Karpas-422 (cell line): Measurements from ENCODE around the gene PLA2G7. TPM values are rescaled to one million over a fixed set of nuclear protein-coding genes. Genes with fewer than 3 reads are reported as not detected.
A peak's percentile ranks its signal among the peaks of the same experiment; 100 is the strongest.

Source experiments
- DNase-seq: peaks from one replicate; pipeline ENCODE4 v3.0.0-alpha.2; 2015
- H2AFZ ChIP-seq: fragments of 200-600 bp; sonication (generic); 2 replicates; pipeline ENCODE4 v1.6.1; 2014; ENCODE audit warnings: antibody characterized with exemption, low read length, mixed read lengths
- H3K27ac ChIP-seq: fragments of 200-600 bp; sonication (generic); 2 replicates; pipeline ENCODE4 v1.5.1; 2014; ENCODE audit warnings: mild to moderate bottlenecking, low read length, moderate library complexity
- H3K27me3 ChIP-seq: fragments of 200-600 bp; sonication (generic); 2 replicates; pipeline ENCODE4 v1.6.1; 2014; ENCODE audit warnings: low read length, mixed read lengths
- H3K36me3 ChIP-seq: fragments of 200-600 bp; sonication (generic); 2 replicates; pipeline ENCODE4 v1.6.1; 2014; ENCODE audit warnings: low read length, mixed read lengths; ENCODE audit not compliant: insufficient read depth
- H3K4me1 ChIP-seq: fragments of 200-600 bp; sonication (generic); 2 replicates; pipeline ENCODE4 v1.6.1; 2014; ENCODE audit warnings: mild to moderate bottlenecking, low read length, mixed read lengths
- H3K4me2 ChIP-seq: fragments of 200-600 bp; sonication (generic); 2 replicates; pipeline ENCODE4 v1.6.1; 2014; ENCODE audit warnings: low read length, low read depth, mild to moderate bottlenecking; ENCODE audit not compliant: poor library complexity, severe bottlenecking
- H3K4me3 ChIP-seq: fragments of 200-600 bp; sonication (generic); 2 replicates; pipeline ENCODE4 v1.5.1; 2014; ENCODE audit warnings: mild to moderate bottlenecking, antibody characterized with exemption, low read length, mixed read lengths
- H3K79me2 ChIP-seq: fragments of 200-600 bp; sonication (generic); 2 replicates; pipeline ENCODE4 v1.6.1; 2014; ENCODE audit warnings: mild to moderate bottlenecking, low read length, mixed read lengths
- H3K9ac ChIP-seq: fragments of 200-600 bp; sonication (generic); 2 replicates; pipeline ENCODE4 v1.6.0; 2014; ENCODE audit warnings: low read length
- H3K9me2 ChIP-seq: fragments of 200-600 bp; sonication (generic), shearing (Covaris generic); replicated peaks from 2 replicates; pipeline ENCODE4 v1.6.0; 2014; ENCODE audit warnings: mild to moderate bottlenecking, low read length, moderate library complexity; ENCODE audit not compliant: insufficient read depth
- H3K9me3 ChIP-seq: fragments of 300-700, 200-600 bp; sonication (generic); 2 replicates; pipeline ENCODE4 v1.6.1; 2014; ENCODE audit warnings: low read length, mixed read lengths
- H4K20me1 ChIP-seq: fragments of 200-600 bp; sonication (generic); 2 replicates; pipeline ENCODE4 v1.6.1; 2014; ENCODE audit warnings: mild to moderate bottlenecking, antibody characterized with exemption, low read length, low read depth; ENCODE audit not compliant: insufficient read depth
- total RNA-seq: library from RNA; depleted of rRNA; stranded (reverse); fragments of >200 nt; shearing (Covaris generic); gene quantifications from 2 replicates; pipeline ENCODE4 v1.2.3, GENCODE V29; 2014; ENCODE audit warnings: low replicate concordance

Gene PLA2G7
- total RNA-seq, 1 experiment from 2014 or later, result not detected

- Histone ChIP-seq H3K4me3 (no peak overlapping the region), H4K20me1 (no peaks in the 10 kb centered on the region), H3K4me1 (peaks cover 13% of the 10 kb centered on the region), H3K4me2 (no peak overlapping the region), H3K36me3 (no peaks in the 10 kb centered on the region), H3K9me3 (no peaks in the 10 kb centered on the region), H3K27ac (no peak overlapping the region), H2AFZ (no peak overlapping the region), H3K9ac (no peak overlapping the region), H3K27me3 (no peaks in the 10 kb centered on the region), H3K79me2 (no peaks in the 10 kb centered on the region), H3K9me2 (no peaks in the 10 kb centered on the region)
- DNase-seq, result no peak
Observed at GRCh38 chr6:46690141-46690755, 44.9 kb downstream of the PLA2G7 start.

GRCh38 chr6:46689657-46690056 lies 45.5 kb downstream of the PLA2G7 start:
- no peaks in the 10 kb centered on the region for H3K9me3 ChIP-seq
- no peaks in the 10 kb centered on the region for H3K36me3 ChIP-seq
- DNase-seq, result no peak
- no peak overlapping the region for H3K4me3 ChIP-seq
- no peaks in the 10 kb centered on the region for H3K27me3 ChIP-seq
- peaks cover 13% of the 10 kb centered on the region for H3K4me1 ChIP-seq
- no peaks in the 10 kb centered on the region for H3K79me2 ChIP-seq
- H3K9ac ChIP-seq, result no peak overlapping the region
- no peaks in the 10 kb centered on the region for H4K20me1 ChIP-seq
- H2AFZ ChIP-seq, result no peak overlapping the region
- no peaks in the 10 kb centered on the region for H3K9me2 ChIP-seq
- no peak overlapping the region for H3K4me2 ChIP-seq
- H3K27ac ChIP-seq, result no peak overlapping the region

- Histone ChIP-seq H2AFZ (no peak overlapping the region), H3K79me2 (no peaks in the 10 kb centered on the region), H3K4me3 (no peak overlapping the region)
Observed at GRCh38 chr6:46688966-46689335, 46.2 kb downstream of the PLA2G7 start.

GRCh38 chr6:46688117-46688965 lies 46.8 kb downstream of the PLA2G7 start:
- no peaks in the 10 kb centered on the region for H3K36me3 ChIP-seq
- H3K27ac ChIP-seq, result no peak overlapping the region
- no peaks in the 10 kb centered on the region for H3K9me3 ChIP-seq
- no peak overlapping the region for H2AFZ ChIP-seq
- no peak overlapping the region for H3K9ac ChIP-seq
- H3K4me2 ChIP-seq, result no peak overlapping the region
- no peaks in the 10 kb centered on the region for H3K27me3 ChIP-seq
- no peaks in the 10 kb centered on the region for H3K79me2 ChIP-seq
- peaks cover 13% of the 10 kb centered on the region for H3K4me1 ChIP-seq
- H3K9me2 ChIP-seq, result no peaks in the 10 kb centered on the region
- H3K4me3 ChIP-seq, result no peak overlapping the region
- no peak for DNase-seq
- no peaks in the 10 kb centered on the region for H4K20me1 ChIP-seq

More at GRCh38 chr6:46688966-46689335, 46.2 kb downstream of the PLA2G7 start:
- H3K9me2 ChIP-seq, result no peaks in the 10 kb centered on the region
- no peak overlapping the region for H3K9ac ChIP-seq
- H3K27me3 ChIP-seq, result no peaks in the 10 kb centered on the region
- H3K4me2 ChIP-seq, result no peak overlapping the region
- H3K27ac ChIP-seq, result no peak overlapping the region
- DNase-seq, result no peak
- no peaks in the 10 kb centered on the region for H3K36me3 ChIP-seq
- no peaks in the 10 kb centered on the region for H3K9me3 ChIP-seq
- H4K20me1 ChIP-seq, result no peaks in the 10 kb centered on the region
- peaks cover 13% of the 10 kb centered on the region for H3K4me1 ChIP-seq

GRCh38 chr6:46687619-46688097 lies 47.5 kb downstream of the PLA2G7 start, which contains the start of gene TDRD6:
TDRD6 (plus strand) TSS chr6:46687885; CDS start chr6:46688129, 244 bp downstream.
- Histone ChIP-seq H3K9me2 (no peaks in the 10 kb centered on the region), H3K27ac (no peak within 1 kb of the TSS), H3K4me1 (peaks cover 13% of the 10 kb centered on the region), H2AFZ (no peak within 1 kb of the TSS), H3K27me3 (no peaks in the 10 kb centered on the region), H3K9me3 (no peaks in the 10 kb centered on the region), H3K9ac (no peak within 1 kb of the TSS), H4K20me1 (no peaks in the 10 kb centered on the region), H3K4me2 (no peak within 1 kb of the TSS), H3K36me3 (0 out of 2 replicates have a peak, but pooled peaks cover 2% of the 10 kb centered on the region), H3K79me2 (no peaks in the 10 kb centered on the region), H3K4me3 (no peak within 1 kb of the TSS)
- no peak for DNase-seq

GRCh38 chr6:46684771-46685170 lies 50.4 kb downstream of the PLA2G7 start:
- Histone ChIP-seq H4K20me1 (no peaks in the 10 kb centered on the region), H2AFZ (no peak overlapping the region), H3K79me2 (no peaks in the 10 kb centered on the region), H3K4me3 (no peak overlapping the region), H3K9ac (no peak overlapping the region), H3K36me3 (peaks cover 10% of the 10 kb centered on the region; the same call in 1 of the 2 replicates), H3K4me1 (no peaks in the 10 kb centered on the region), H3K27me3 (no peaks in the 10 kb centered on the region), H3K4me2 (no peak overlapping the region), H3K27ac (no peak overlapping the region; the same call in 1 of the 2 replicates), H3K9me3 (no peaks in the 10 kb centered on the region), H3K9me2 (no peaks in the 10 kb centered on the region)
- DNase-seq, result no peak

- peaks cover 46% of the 10 kb centered on the region for H3K4me1 ChIP-seq
- 0 out of 2 replicates have a peak overlapping the region, but pooled peaks have one; percentile 41 for H2AFZ ChIP-seq
- peak; percentile 76 for DNase-seq
- H3K27ac ChIP-seq, result peak overlapping the region; percentile 90
- H3K9ac ChIP-seq, result peak overlapping the region; percentile 47
- H3K9me3 ChIP-seq, result no peaks in the 10 kb centered on the region
- H3K9me2 ChIP-seq, result no peaks in the 10 kb centered on the region
- H3K4me2 ChIP-seq, result peak overlapping the region; percentile 64
- H3K36me3 ChIP-seq, result peaks cover 57% of the 10 kb centered on the region
- H4K20me1 ChIP-seq, result no peaks in the 10 kb centered on the region
- H3K4me3 ChIP-seq, result peak overlapping the region; percentile 31; the same call in 1 of the 2 replicates
- peaks cover 6% of the 10 kb centered on the region; the same call in 1 of the 2 replicates for H3K79me2 ChIP-seq
- no peaks in the 10 kb centered on the region for H3K27me3 ChIP-seq
Observed at GRCh38 chr6:46677314-46677654, 57.9 kb downstream of the PLA2G7 start.
